GM23248 (cell line): ENCODE data around the gene DHX58.

Source experiments
- EZH2 ChIP-seq: fragments of 200-600 bp; sonication (generic); IDR thresholded peaks from 2 replicates; pipeline ENCODE4 v1.6.1; 2018; ENCODE audit warnings: antibody characterized with exemption, mild to moderate bottlenecking; ENCODE audit not compliant: insufficient read depth, poor library complexity, severe bottlenecking
- EZH2phosphoT487 ChIP-seq: fragments of 200-600 bp; sonication (generic); IDR thresholded peaks from 2 replicates; pipeline ENCODE4 v1.6.1; 2018; ENCODE audit warnings: antibody characterized with exemption, moderate library complexity, mild to moderate bottlenecking, low read depth; ENCODE audit not compliant: insufficient read depth

DNA sequence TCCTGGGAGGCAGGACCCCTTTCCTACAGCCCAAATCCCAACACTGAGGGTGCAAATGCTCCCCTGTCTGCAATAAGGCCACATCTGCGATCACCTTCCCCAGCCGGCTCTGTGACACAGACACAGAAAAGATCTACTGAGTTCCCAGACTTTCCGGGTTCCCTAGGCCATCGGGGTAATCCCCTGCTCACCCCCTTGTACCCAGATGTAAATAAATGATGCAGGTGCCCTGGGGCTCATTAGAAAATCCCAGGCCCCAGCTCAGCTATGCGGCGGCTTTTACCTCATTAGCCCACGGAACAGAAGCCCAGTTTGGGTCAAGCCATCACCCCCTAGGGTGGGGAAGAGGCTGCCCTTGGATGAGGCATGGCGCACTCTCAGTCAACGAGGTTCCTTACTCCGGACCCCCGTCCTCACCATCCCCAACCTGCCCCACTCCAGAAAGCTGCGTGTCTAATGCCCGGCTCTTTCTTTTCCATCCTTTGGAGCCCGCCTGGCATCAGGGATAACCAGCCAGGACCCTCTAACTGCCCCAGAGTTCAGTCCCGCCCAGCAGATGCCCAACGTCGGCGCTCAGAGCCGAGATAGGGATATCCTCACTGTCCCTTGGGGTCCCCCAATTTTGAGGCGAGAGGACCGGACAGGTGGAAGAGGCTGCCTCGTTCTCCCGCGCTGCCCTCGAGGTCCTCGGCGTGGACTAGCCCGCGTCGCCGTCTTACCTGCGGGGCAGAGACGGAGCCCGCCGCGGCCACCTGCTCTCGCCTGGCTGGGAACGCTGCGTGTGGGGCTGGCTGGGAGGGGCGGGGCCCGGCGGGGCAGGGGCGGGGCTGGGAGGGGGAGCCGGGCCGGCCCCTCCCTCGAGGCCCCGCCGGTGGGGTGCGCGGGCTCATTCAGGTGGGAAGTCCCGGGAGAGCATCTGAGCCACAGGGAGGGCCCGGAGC, 14.6 kb downstream of the DHX58 start, which contains the start of gene ZNF385C:
- TF ChIP-seq EZH2: no peak
- no peak for TF ChIP-seq EZH2phosphoT487
